ENCODE data around the gene PLEKHA7.
"Not testable (repeated sequence)": the region's sequence is repeated elsewhere in the genome, so short reads cannot be mapped to it uniquely, and the experiment has no call there.

PLEKHA7 gene, protein sequence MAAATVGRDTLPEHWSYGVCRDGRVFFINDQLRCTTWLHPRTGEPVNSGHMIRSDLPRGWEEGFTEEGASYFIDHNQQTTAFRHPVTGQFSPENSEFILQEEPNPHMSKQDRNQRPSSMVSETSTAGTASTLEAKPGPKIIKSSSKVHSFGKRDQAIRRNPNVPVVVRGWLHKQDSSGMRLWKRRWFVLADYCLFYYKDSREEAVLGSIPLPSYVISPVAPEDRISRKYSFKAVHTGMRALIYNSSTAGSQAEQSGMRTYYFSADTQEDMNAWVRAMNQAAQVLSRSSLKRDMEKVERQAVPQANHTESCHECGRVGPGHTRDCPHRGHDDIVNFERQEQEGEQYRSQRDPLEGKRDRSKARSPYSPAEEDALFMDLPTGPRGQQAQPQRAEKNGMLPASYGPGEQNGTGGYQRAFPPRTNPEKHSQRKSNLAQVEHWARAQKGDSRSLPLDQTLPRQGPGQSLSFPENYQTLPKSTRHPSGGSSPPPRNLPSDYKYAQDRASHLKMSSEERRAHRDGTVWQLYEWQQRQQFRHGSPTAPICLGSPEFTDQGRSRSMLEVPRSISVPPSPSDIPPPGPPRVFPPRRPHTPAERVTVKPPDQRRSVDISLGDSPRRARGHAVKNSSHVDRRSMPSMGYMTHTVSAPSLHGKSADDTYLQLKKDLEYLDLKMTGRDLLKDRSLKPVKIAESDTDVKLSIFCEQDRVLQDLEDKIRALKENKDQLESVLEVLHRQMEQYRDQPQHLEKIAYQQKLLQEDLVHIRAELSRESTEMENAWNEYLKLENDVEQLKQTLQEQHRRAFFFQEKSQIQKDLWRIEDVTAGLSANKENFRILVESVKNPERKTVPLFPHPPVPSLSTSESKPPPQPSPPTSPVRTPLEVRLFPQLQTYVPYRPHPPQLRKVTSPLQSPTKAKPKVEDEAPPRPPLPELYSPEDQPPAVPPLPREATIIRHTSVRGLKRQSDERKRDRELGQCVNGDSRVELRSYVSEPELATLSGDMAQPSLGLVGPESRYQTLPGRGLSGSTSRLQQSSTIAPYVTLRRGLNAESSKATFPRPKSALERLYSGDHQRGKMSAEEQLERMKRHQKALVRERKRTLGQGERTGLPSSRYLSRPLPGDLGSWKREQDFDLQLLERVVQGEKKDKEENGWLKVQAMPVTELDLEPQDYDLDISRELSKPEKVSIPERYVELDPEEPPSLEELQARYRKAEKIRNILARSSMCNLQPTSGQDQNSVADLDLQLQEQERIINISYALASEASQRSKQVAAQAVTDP

GRCh38 chr11:17014321-17014832, at the start of gene PLEKHA7:
Gene PLEKHA7 (minus strand): TSS chr11:17014414. CDS start chr11:17014401, 13 bp downstream.
- DNase-seq, result no peak

GRCh38 chr11:17063171-17064002, 49.2 kb upstream of the PLEKHA7 start:
- no peak for DNase-seq

DNA sequence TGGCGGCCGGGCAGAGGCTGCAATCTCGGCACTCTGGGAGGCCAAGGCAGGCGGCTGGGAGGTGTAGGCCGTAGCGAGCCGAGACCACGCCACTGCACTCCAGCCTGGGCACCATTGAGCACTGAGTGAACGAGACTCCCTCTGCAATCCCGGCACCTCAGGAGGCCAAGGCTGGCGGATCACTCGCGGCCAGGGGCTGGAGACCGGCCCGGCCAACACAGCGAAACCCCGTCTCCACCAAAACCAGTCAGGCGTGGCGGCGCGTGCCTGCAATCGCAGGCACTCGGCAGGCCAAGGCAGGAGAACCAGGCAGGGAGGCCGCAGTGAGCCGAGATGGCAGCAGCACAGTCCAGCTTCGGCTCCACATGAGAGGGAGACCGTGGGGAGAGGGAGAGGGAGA, 36.9 kb upstream of the PLEKHA7 start:
- not testable (repeated sequence) for DNase-seq

GRCh38 chr11:17048491-17048890, 34.3 kb upstream of the PLEKHA7 start:
- not testable (repeated sequence) for DNase-seq

- DNase-seq, result no peak
These were observed 32.5 kb upstream of the PLEKHA7 start for GRCh38 chr11:17046690-17047089.

DNA sequence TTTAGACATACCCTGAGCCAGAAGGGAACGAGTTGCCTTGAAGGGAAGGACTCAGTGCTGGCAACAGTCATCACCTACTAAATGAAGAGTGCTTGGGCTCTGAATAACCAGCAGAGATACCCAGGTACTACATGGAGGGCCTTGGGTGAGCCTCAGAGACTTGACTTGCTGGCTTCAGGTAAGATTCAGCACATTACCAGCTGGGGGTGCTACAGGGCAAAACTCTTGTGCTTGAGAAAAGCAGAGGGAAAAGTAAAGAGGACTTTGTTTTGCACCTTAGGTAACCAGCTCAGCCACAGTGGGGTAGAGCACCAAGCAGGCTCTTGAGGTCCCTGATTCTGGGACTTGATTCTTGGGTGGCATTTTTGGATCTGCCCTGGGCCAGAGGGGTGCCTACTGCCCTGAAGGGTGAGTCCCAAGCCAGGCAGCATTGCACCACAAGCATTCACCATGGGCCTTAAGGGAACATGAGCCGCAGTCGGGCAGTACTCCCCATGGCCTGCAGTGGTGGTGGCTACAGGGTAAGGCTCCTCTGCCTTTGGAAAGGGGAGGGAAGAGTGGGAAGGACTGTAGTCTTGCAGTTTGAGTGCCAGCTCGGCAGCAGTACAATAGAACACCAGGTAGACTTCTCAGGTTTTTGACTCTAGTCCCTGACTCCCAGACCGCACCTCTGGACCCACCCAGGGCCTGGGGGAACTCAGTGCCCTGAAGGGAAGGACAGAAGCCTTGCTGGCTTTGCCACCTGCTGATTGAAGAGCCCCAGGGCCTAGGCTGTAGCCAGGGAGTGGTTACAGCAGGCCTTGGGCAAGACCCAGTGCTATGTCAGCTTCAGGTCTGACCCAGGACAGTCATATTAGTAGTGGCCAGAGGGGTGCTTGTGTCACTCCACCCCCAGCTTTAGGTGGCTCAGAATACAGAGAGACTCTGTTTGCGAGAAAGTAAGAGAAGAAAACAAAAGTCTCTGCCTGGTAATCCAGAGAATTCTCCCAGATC, 22.7 kb upstream of the PLEKHA7 start:
- DNase-seq, result no peak

GRCh38 chr11:17034027-17034426, 19.8 kb upstream of the PLEKHA7 start:
- not testable (repeated sequence) for DNase-seq

DNA sequence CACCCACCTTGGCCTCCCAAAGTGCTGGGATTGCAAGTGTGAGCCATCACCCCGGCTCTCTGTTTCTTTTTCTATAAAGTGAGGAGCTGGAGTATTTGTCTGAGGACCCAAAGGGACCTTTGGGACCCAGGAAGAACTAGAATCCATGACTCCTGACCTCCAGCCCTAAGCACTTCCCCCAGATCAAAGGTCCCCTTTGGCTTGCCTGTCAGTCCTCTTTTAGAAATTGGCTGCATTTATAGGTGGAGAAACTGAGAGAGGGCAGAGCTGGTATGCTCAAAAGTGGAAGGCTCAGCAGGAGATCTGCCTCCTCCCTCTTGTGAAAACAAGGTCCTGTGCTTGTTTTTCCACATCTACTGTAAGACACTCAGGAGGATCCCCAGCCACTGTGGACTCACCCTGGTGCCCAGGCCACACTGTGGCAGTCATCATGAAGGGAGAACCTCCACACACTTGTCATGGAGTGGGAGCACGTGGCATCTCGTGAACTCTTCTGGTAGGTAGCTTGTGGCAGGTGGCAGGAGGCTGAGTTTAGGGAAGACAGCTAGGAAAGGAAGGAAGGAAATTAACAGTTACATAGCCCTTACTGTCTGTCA, 12.4 kb upstream of the PLEKHA7 start:
- no peak for DNase-seq

GRCh38 chr11:17024924-17025323, 10.7 kb upstream of the PLEKHA7 start:
- no peak for DNase-seq

DNA sequence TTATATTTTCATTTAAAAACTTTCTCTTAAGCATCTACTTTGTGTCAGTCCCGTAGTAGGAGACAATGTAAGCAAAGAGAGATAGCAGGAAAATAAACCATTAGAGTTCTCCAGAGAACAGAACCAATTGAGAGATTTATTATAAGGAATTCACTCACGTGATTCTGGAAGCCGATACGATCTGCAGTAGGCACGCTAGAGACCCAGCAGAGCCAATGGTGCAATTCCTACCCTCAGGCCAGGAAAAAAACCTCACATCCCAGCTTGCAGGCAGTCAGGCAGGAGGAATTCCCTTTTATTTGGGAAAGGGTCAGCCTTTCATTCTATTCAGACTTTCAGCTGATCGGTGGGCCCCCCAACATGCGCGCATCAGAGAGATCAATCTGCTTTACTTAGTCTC, 7.3 kb upstream of the PLEKHA7 start:
- no peak for DNase-seq

- DNase-seq, result no peak
These were observed 6.6 kb upstream of the PLEKHA7 start for GRCh38 chr11:17020831-17021230.

DNA sequence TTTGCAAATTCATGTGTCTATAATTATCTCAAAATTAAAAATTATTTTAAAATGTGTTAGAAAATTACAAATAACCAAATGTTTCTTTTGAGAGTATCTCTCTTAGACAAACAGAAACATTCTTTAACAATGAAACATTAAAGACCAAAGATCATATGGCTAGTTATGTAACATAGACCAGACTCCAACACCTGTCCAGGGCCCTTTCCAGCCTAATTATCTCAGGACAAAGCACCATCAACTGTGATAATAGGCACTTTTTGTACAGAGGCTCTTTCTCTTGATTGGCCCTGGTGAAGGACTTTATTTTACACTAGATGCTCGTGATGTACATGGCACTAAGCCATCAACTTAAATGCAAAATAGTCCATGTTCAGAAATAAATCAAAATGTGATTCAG, 5.0 kb upstream of the PLEKHA7 start:
- no peak for DNase-seq

- no peak for DNase-seq
These were observed 1.5 kb upstream of the PLEKHA7 start for GRCh38 chr11:17015627-17016126.

- DNase-seq, result no peak
These were observed 816 bp upstream of the PLEKHA7 start for GRCh38 chr11:17014833-17015626.

DNA sequence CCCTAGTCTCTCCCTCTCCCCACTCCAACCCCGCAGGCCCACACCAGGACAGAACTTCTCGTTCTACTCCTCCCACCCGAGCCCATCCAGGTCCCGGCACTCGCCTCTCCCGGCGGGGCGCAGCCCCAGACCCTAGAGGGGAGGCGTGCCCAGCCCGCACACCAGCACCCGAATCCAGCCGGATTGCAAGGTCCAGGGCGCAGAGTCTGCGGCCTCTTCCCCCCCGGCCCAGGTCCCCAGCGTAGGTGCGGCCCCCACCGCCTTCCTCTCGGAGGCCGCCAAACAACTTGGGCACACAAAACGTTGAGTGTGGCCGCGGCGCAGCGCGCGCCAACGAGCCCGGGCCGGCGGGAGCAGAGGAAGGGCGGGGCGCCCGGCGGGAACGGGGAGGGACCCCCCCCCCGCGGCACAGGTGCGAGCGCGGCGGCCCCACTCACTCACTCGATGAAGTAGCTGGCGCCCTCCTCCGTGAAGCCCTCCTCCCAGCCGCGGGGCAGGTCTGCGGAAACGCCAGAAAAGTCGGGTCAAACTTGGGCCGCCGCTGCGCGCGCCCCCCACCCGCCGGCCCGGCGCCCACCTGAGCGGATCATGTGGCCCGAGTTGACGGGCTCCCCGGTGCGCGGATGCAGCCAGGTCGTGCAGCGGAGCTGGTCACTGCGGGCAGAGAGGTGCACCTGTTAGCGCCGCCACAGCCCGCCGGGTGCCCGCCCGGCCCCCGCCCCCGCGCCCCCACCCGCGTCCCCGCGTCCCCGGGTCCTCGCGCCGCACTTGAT, 480 bp downstream of the PLEKHA7 start:
- DNase-seq, result no peak

GRCh38 chr11:17012712-17013547, 1.3 kb downstream of the PLEKHA7 start:
- no peak for DNase-seq

- DNase-seq, result no peak
These were observed 2.0 kb downstream of the PLEKHA7 start for GRCh38 chr11:17012179-17012578.
